Omental fat pad (tissue), 4 donors: ENCODE data around the gene COL5A3. TPM values are rescaled to one million over a fixed set of nuclear protein-coding genes. Genes with fewer than 3 reads are reported as not detected.
"Not testable (repeated sequence)": the region's sequence is repeated elsewhere in the genome, so short reads cannot be mapped to it uniquely, and the experiment has no call there.

ENCODE experiments used
- ATAC-seq: fragments of 150-250 bp; one replicate; pipeline ENCODE4 v1.9.1; 2016; ENCODE audit warnings: mild to moderate bottlenecking, moderate library complexity; ENCODE audit not compliant: low FRiP score
- DNase-seq: peaks from one replicate; pipeline ENCODE4 v3.0.0-alpha.2; 2019; ENCODE audit warnings: low spot score
- CTCF ChIP-seq, 3 donors: fragments of 450-650 bp; IDR thresholded peaks; one replicate each; pipeline ENCODE4 v1.5.1; 2016 to 2017; ENCODE audit warnings: antibody characterized with exemption in 3 of 3, mild to moderate bottlenecking in 3 of 3, moderate library complexity in 2 of 3
- total RNA-seq, 4 donors: library from RNA; depleted of rRNA; stranded (reverse); fragments of >200 nt; gene quantifications; one replicate each; pipeline ENCODE4 v1.1.0, GENCODE V29; 2016

Gene COL5A3
- total RNA-seq, 4 donors from 2014 or later = 11.5 to 74.1 (median 25.0) TPM

- DNase-seq (no peak), ATAC-seq (no peak)
- no peak for TF ChIP-seq CTCF (IDR thresholded peaks at IDR 0.05)
Measured at GRCh38 chr19:9952276-9952675, 58.0 kb downstream of the COL5A3 start.

- ATAC-seq = no peak
- DNase-seq = no peak
- no peak for TF ChIP-seq CTCF (IDR thresholded peaks at IDR 0.05)
Measured at GRCh38 chr19:9947441-9947840, 62.9 kb downstream of the COL5A3 start.

- not testable (repeated sequence) for DNase-seq, ATAC-seq
Measured at GRCh38 chr19:9946528-9947125, 63.7 kb downstream of the COL5A3 start.

- no peak for TF ChIP-seq CTCF (IDR thresholded peaks at IDR 0.05)
- DNase-seq = peak; percentile 48
Measured at GRCh38 chr19:9945319-9945966, 64.9 kb downstream of the COL5A3 start.

GRCh38 chr19:9943744-9944143 is 66.6 kb downstream of the COL5A3 start:
- DNase-seq = no peak
- TF ChIP-seq CTCF (IDR thresholded peaks at IDR 0.05) = no peak
- no peak for ATAC-seq

More at GRCh38 chr19:9945319-9945966, 64.9 kb downstream of the COL5A3 start:
- peak; percentile 96 for ATAC-seq

GRCh38 chr19:9941671-9942070 is 68.6 kb downstream of the COL5A3 start:
- no peak for ATAC-seq

GRCh38 chr19:9941231-9941630 is 69.1 kb downstream of the COL5A3 start:
- DNase-seq = no peak
- no peak for TF ChIP-seq CTCF (IDR thresholded peaks at IDR 0.05)
- no peak for ATAC-seq

More at GRCh38 chr19:9941671-9942070, 68.6 kb downstream of the COL5A3 start:
- TF ChIP-seq CTCF (IDR thresholded peaks at IDR 0.05) = no peak
- DNase-seq = no peak
